ENCODE measurements around the gene EPHA4. TPM values are rescaled to one million over a fixed set of nuclear protein-coding genes. Genes with fewer than 3 reads are reported as not detected.

The EPHA4 gene
- total and polyA plus RNA-seq, 12 donors = 3.4 to 51.3 (median 18.6) TPM

DNA sequence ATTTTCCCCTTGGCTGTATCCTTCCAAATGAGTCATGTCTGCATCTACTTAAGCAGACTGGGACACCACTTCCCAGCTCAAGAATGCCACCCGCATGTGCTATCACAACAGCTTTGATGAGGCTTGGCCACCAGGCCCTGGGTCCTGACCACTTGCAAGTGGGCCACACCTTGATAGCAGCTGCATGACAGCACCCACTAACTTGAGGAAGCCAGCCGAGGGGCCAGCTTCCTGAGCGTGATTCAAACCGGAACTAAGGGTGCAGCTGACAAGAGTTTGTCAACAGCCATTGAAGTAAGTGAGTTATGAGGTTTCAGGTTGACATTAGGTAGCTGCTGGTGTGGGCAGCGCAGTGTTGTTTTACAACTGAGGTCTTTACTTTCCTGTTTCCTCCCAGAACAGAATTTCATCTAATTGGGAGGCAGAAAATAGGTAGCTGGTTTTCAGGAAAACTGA is 54.4 kb downstream of the EPHA4 start:
- ATAC-seq = peak in 6 of 8 donors; percentile 37 to 78 (median 57)
- DNase-seq = peak in 1 of 2 donors; percentile 24
- Histone ChIP-seq H3K36me3 (no peaks in the 10 kb centered on the region), H3K9me3 (no peaks in the 10 kb centered on the region), H3K27me3 (no peaks in the 10 kb centered on the region), H3K4me1 (peaks cover 15 to 65% (median 43%) of the 10 kb centered on the region in 9 donors), H3K27ac (peak overlapping the region in 5 of 10 donors; percentile 11 to 73 (median 34)), H3K4me3 (peak overlapping the region in 1 of 10 donors; percentile 16)
- 41 to 57% methylated on average over 5 of the region's 5 CpGs for WGBS, 2 donors
- intact Hi-C loops (cut with DNase I) = loop anchor here in 2 of 10 donors (5.0 to 10.0 kb wide), 3 partner anchors 73 to 283 kb away; no protein-coding TSS in a partner anchor
- TF ChIP-seq, protein P1, sequence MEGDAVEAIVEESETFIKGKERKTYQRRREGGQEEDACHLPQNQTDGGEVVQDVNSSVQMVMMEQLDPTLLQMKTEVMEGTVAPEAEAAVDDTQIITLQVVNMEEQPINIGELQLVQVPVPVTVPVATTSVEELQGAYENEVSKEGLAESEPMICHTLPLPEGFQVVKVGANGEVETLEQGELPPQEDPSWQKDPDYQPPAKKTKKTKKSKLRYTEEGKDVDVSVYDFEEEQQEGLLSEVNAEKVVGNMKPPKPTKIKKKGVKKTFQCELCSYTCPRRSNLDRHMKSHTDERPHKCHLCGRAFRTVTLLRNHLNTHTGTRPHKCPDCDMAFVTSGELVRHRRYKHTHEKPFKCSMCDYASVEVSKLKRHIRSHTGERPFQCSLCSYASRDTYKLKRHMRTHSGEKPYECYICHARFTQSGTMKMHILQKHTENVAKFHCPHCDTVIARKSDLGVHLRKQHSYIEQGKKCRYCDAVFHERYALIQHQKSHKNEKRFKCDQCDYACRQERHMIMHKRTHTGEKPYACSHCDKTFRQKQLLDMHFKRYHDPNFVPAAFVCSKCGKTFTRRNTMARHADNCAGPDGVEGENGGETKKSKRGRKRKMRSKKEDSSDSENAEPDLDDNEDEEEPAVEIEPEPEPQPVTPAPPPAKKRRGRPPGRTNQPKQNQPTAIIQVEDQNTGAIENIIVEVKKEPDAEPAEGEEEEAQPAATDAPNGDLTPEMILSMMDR (IDR thresholded peaks at IDR 0.05) = no peak

DNA sequence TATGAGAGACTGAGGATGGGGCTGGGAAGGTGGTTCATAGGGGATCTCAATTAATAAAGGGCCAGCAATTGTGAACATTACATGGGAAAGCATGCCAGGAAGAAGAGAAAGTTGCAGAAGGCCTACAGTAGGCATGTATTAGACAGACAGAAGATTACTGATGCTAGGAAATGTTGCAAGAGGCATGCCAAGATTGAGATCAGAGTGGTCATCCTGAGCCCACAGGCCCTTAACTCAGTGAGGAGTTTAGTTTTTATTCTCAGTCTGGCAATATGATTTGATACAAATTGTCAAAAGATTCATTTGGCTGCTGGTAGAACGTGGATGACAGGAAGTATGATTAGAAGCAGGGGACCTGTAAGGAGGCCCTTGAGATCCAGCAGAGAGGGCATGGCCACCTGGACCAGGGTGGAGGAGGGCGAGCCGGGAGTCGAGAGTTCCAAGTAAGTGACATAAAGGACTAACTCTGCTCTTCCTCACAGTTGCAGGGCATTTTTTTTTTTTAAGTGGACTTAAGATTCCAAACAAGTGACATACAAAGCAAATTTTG is 54.9 kb downstream of the EPHA4 start:
- ATAC-seq = peak in 6 of 8 donors; percentile 17 to 62 (median 24)
- H3K27ac ChIP-seq = peak overlapping the region in 4 of 10 donors; percentile 11 to 73 (median 38)

DNA sequence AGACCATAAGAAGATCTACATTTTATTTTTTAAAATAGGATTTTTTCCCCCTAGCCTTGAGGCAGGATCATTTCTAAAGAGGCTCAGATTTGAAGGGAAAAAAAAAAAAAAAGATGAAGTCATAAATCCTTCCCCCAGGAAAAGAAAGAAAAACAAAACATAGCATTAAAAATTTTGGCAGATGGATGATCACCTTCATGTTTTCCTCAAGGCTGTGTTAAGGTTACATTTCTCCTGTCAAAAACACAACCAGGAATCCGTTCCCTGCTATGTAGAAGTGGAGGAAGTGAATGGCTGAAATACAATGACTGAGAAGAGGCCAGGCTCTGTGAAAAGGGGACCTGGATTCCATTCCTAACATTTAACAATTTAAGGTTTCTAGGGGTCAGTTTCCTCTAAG is 56.2 kb downstream of the EPHA4 start:
- intact Hi-C loops (cut with DNase I) = loop anchor here in 2 of 10 donors (5.0 to 10.0 kb wide), 3 partner anchors 71 to 281 kb away; no protein-coding TSS in a partner anchor
- Histone ChIP-seq H3K4me1 (peaks cover 15 to 72% (median 41%) of the 10 kb centered on the region in 9 donors), H3K9me3 (no peaks in the 10 kb centered on the region), H3K27ac (no peak overlapping the region), H3K27me3 (no peaks in the 10 kb centered on the region), H3K36me3 (no peaks in the 10 kb centered on the region), H3K4me3 (no peak overlapping the region)
- DNase-seq (no peak), ATAC-seq (no peak)
- WGBS, 2 donors = 68 to 79% methylated on average over 1 of the region's 1 CpG
- TF ChIP-seq, protein P1 (IDR thresholded peaks at IDR 0.05) = no peak

More for the DNA sequence above, 54.9 kb downstream of the EPHA4 start:
- DNase-seq = no peak
- 68 to 72% methylated on average over 4 of the region's 4 CpGs for WGBS, 2 donors
- intact Hi-C loops (cut with DNase I) = loop anchor here in 2 of 10 donors (5.0 to 10.0 kb wide), 3 partner anchors 72 to 282 kb away; no protein-coding TSS in a partner anchor
- TF ChIP-seq, protein P1 (IDR thresholded peaks at IDR 0.05) = no peak
- H3K9me3 ChIP-seq = no peaks in the 10 kb centered on the region
- H3K4me1 ChIP-seq = peaks cover 15 to 68% (median 43%) of the 10 kb centered on the region in 9 donors
- no peaks in the 10 kb centered on the region for H3K36me3 ChIP-seq
- H3K4me3 ChIP-seq = no peak overlapping the region
- H3K27me3 ChIP-seq = no peaks in the 10 kb centered on the region

DNA sequence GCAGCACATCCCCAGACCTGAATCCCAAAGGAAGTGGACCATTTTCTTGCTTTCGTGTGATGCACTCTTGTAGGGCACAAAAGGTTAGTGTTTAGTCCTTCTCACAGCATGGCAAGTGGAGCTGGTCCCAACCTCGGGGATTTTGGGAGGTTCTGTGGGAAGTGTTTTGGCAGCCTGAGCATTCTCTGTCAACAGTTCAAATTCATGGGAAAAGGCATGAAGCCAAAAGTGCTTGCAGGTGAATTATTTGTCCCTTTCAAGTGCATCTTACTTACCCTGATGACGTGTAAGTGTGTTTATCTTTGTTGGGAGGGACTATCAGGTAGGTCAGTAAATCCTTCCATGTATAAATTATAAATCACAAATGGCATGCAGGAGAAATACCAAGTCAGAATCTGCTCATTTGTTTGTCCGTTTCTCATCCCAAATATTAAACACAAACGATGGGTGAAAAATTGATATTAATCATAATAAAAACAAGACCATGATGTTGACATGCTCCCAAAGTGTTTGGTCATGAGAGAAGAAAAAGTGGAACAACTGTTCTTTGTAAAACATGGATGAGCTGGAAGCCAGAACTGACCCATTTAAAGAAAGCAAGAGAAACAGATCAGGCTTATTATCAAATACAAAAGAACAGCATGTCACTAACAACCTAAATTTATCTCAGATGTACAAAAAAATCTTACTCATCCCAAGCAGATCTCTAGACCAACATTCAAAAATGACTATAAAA is 57.6 kb downstream of the EPHA4 start:
- Histone ChIP-seq H3K4me1 (peaks cover 13 to 63% (median 29%) of the 10 kb centered on the region in 9 donors), H3K27ac (no peak overlapping the region), H3K4me3 (no peak overlapping the region), H3K36me3 (no peaks in the 10 kb centered on the region), H3K27me3 (no peaks in the 10 kb centered on the region), H3K9me3 (no peaks in the 10 kb centered on the region)
- ATAC-seq (no peak), DNase-seq (no peak)
- intact Hi-C loops (cut with DNase I) = loop anchor here in 2 of 10 donors (5.0 to 10.0 kb wide), 3 partner anchors 70 to 280 kb away; no protein-coding TSS in a partner anchor
- TF ChIP-seq, protein P1 (IDR thresholded peaks at IDR 0.05) = no peak
- WGBS, 2 donors = 65 to 68% methylated on average over 5 of the region's 5 CpGs
